Endothelial cell of umbilical vein (primary cell): ENCODE data around the gene LSM14A.

ENCODE experiments used
- CTCF ChIP-seq, 2 donors: IDR thresholded peaks; 1 replicate in 1 of 2; 2 replicates in 1 of 2; pipeline ENCODE4 v1.5.1; 2011; ENCODE audit warnings: low read length in 2 of 2, mild to moderate bottlenecking in 2 of 2, moderate library complexity in 2 of 2, control low read depth in 1 of 2, inconsistent platforms in 1 of 2, low read depth in 1 of 2; ENCODE audit not compliant: insufficient read depth in 1 of 2; ENCODE audit errors: extremely low read depth in 1 of 2
- EZH2 ChIP-seq: IDR thresholded peaks from 2 replicates; pipeline ENCODE4 v1.6.1; 2012; ENCODE audit warnings: borderline replicate concordance, low read depth, mild to moderate bottlenecking, moderate library complexity, low read length, inconsistent platforms; ENCODE audit not compliant: severe bottlenecking
- FOS ChIP-seq: IDR thresholded peaks from 2 replicates; pipeline ENCODE4 v1.6.1; 2011; ENCODE audit warnings: mild to moderate bottlenecking, low read length, moderate library complexity, borderline replicate concordance; ENCODE audit not compliant: insufficient read depth
- GATA2 ChIP-seq: IDR thresholded peaks from 2 replicates; pipeline ENCODE4 v1.7.0; 2011; ENCODE audit warnings: low read depth, mild to moderate bottlenecking, moderate library complexity, mixed read lengths, low read length; ENCODE audit not compliant: insufficient read length, insufficient read depth
- JUN ChIP-seq: IDR thresholded peaks from 2 replicates; pipeline ENCODE4 v1.6.1; 2011; ENCODE audit warnings: borderline replicate concordance, low read depth; ENCODE audit not compliant: insufficient read length, insufficient read depth
- MAX ChIP-seq: IDR thresholded peaks from 2 replicates; pipeline ENCODE4 v1.6.1; 2011; ENCODE audit not compliant: insufficient read depth, insufficient read length
- MYC ChIP-seq: IDR thresholded peaks from one replicate; pipeline ENCODE4 v1.6.1; 2011; ENCODE audit warnings: mild to moderate bottlenecking, low read depth, low read length
- POLR2A ChIP-seq: IDR thresholded peaks from 2 replicates; pipeline ENCODE4 v1.6.1; 2012; ENCODE audit warnings: low read depth, mild to moderate bottlenecking, control low read depth, low read length
- POLR2AphosphoS5 ChIP-seq: IDR thresholded peaks from 2 replicates; pipeline ENCODE4 v1.6.1; 2012; ENCODE audit warnings: low read depth, mild to moderate bottlenecking, control low read depth, low read length, moderate library complexity; ENCODE audit not compliant: insufficient read depth

- no peak for TF ChIP-seq CTCF (IDR thresholded peaks at IDR 0.05; ENCODE audit: extremely low read depth in 1 of 2, insufficient read depth in 1 of 2, low read depth in 1 of 2, low read length in 2 of 2)
- TF ChIP-seq GATA2, result no peak
- TF ChIP-seq FOS, result no peak
- TF ChIP-seq MAX, result no peak
- no peak for TF ChIP-seq POLR2AphosphoS5
- no peak for TF ChIP-seq EZH2
- TF ChIP-seq POLR2A, result no peak
- TF ChIP-seq MYC, result no peak
- TF ChIP-seq JUN, result no peak
Observed at GRCh38 chr19:34276614-34277013, 104.3 kb downstream of the LSM14A start.
